Measurements from ENCODE around the gene MT2A.

- TF ChIP-seq POLR2AphosphoS5 (IDR thresholded peaks at IDR 0.05; ENCODE audit: low read depth, low read length) = no peak
- no peak for TF ChIP-seq REST (IDR thresholded peaks at IDR 0.05; ENCODE audit: insufficient read depth in 1 of 2, low read depth in 2 of 2, low read length in 2 of 2)
- TF ChIP-seq TAF1 (IDR thresholded peaks at IDR 0.05; ENCODE audit: borderline replicate concordance, insufficient read depth, low read length) = no peak
- TF ChIP-seq SIN3A (IDR thresholded peaks at IDR 0.05; ENCODE audit: borderline replicate concordance, insufficient read depth, low read length) = no peak
- TF ChIP-seq FOXP2 (optimal IDR thresholded peaks at IDR 0.05; ENCODE audit: borderline replicate concordance, extremely low read depth, extremely low read length, insufficient read depth) = no peak
Observed at GRCh38 chr16:56641166-56641565, 32.8 kb downstream of the MT2A start.

Measured in PFSK-1 (cell line).